CD4-positive, alpha-beta T cell treated with Interferon alpha-2 for 1 hour (primary cell): Measurements from ENCODE around the gene PLIN3.
"Not testable (repeated sequence)": the region's sequence is repeated elsewhere in the genome, so short reads cannot be mapped to it uniquely, and the experiment has no call there.

Experiments used
- DNase-seq, 2 donors: peaks; one replicate each; pipeline ENCODE4 v3.0.0-alpha.2; 2020 to 2022

The PLIN3 gene

GRCh38 chr19:4845975-4846374 lies 21.5 kb downstream of the PLIN3 start:
- DNase-seq = not testable (repeated sequence)

- DNase-seq = no peak
Observed at GRCh38 chr19:4844348-4845179, 22.9 kb downstream of the PLIN3 start.

DNA sequence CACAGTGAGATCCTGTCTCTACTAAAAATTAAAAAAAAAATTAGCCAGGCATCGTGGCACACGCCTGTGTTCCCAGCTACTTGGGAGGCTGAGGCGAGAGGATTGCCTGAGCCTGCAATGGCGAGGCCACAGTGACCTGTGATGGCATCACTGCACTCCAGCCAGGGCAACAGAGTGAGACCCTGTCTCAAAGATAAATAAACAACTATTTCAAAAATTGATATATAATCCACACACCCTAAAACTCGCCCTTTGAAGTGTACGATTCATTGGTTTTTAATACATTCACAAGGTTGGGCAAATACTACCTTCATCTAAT lies 23.9 kb downstream of the PLIN3 start:
- DNase-seq = no peak

DNA sequence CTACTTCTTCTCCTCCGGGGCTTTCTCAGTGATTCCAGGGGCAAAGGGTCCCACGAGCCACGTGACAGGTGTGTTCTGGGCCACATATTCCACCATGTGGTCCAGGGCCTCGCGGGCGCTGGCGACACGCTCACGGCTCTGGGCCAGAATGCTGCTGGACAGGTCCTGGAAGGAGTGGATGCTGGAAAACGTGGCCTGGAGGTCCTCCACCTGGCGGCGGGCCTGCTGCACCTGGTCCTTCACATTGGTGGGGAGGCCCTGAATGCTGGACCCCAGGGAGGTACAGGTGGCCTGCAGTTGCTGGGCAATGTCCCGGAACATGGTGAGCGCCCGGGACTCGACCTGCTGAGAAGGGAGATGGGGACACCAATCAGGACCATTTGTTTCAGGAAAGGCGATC lies 28.3 kb downstream of the PLIN3 start:
- no peak for DNase-seq

DNA sequence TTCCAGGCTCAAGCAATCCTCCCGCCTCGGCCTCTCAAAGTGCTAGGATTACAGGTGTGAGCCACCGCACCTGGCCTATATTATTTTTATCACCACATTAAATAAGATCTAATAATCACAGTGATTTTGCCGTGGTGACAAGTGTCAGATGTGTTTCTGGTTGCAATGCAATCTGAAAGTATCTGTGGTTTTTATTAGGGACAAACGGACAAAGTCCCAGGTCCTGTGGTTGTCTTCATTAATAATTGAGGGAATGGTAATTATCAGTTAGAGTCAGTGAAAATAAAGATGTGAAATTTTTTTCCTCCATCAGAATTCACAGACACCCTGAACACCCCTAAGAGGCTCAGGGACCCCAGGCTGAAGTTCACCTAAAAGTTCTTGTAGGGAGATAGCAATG lies 34.7 kb downstream of the PLIN3 start:
- no peak for DNase-seq

DNA sequence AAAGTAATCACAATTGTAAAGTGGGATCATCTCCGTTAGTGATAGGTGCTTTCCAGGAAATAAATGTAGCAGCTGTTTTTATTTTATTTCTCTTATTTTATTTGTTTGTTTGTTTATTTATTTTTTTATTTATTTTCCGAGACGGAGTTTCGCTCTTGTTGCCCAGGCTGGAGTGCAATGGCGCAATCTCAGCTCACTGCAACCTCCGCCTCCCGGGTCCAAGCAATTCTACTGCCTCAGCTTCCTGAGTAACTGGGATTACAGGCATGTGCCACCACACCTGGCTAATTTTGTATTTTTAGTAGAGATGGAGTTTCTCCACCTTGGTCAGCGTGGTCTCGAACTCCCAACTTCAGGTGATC lies 35.5 kb downstream of the PLIN3 start:
- not testable (repeated sequence) for DNase-seq

DNA sequence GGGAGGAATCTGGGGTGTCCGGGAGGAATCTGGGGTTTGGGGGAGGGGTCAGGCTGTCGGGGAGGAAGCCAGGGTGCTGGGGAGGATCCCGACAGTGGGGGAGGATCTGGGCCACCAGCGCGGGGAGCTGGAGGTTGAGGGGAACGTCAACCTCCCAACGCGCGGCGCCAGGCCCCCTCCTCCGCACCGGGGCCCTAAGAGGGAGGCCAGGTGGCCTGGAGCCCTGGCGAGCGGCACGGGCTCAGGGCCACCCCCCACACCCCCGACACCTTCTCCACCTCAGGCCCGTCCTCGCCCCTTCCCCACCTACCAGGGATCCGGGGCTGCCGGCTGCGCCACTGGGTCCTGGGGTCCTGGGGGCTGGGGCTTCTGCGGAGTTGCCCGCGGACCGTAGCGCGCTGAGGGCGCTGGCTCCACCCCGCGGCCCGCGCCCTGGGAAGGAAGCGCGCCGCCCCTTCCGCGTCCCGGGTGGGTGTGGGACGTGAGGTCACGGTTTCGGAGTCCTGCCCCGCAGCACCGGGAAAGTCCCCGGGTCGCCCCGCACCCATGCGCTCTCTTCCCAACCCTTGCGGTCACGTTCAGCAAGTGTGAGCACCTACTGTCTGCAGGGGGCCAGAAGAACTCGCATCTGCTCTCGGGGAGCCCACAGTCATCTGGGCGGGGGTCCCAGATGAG lies 36.0 kb downstream of the PLIN3 start, which contains the start of gene TICAM1:
Gene TICAM1 (minus strand): TSS at position 409 of the 675 bp plus-strand sequence. CDS start 13,335 bp downstream, outside the sequence.
- peak; percentile 91 for DNase-seq

DNA sequence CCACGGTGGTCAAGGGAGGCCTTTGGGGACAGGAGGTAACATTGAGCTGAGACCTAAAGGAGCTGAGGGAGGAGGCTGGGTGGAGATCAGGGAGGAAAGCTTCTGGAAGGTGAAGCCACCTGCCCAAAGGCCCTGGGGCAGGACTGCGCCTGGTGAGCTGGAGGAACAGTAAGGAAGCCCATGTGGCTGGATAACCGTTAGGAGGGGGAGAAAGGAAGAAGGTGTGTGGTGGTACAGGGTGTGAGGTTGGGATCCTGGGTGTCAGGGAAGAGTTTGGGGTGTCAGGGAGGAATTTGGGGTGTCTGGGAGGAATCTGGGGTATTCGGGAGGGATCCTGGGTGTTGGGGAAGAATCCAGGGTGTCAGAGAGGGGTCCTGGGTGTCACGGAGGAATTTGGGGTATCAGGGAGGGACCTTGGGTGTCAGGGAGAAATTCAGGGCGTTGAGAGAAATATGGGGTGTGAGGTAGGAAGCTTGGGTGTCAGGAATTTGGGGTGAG lies 36.6 kb downstream of the PLIN3 start:
- no peak for DNase-seq

DNA sequence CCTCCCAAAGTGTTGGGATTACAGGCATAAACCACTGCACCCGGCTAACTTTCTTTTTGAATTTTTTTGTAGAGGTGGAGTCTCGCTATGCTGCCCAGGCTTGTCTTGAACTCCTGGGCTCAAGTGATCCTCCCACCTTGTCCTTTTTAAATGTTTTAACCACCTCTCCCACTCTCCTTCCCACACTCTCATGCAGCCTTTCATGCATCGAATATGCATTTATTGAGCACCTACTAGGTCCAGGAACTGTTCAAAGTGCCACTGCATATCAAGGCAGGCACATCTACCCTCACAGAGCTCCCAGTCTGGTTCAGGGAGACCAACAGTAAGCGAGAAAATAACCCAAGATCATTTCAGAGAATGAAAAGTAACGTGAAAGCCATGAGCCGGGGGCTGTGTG lies 37.1 kb downstream of the PLIN3 start:
- DNase-seq = no peak

- DNase-seq = peak; percentile 35 to 37
Observed at GRCh38 chr19:4829001-4829712, 38.3 kb downstream of the PLIN3 start.

DNA sequence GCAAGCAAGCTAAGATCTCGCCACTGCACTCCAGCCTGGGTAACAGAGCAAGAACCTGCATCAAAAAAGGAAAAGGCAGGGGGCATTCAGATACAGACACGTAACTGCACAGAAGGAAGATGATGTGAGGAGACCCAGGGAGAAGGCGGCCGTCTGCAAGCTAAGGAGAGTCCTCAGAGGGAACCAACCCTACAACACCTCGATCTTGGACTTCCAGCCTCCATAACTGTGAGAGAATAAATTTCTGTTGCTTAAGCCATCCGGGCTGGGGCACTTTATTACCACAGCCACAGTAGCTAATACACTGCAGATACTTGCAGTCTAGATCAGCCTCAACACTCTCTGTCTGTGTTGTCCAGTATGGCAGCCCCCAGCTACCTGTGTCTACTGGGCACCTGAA lies 43.9 kb downstream of the PLIN3 start:
- DNase-seq = no peak

GRCh38 chr19:4822354-4822753 lies 45.1 kb downstream of the PLIN3 start:
- DNase-seq = not testable (repeated sequence)

DNA sequence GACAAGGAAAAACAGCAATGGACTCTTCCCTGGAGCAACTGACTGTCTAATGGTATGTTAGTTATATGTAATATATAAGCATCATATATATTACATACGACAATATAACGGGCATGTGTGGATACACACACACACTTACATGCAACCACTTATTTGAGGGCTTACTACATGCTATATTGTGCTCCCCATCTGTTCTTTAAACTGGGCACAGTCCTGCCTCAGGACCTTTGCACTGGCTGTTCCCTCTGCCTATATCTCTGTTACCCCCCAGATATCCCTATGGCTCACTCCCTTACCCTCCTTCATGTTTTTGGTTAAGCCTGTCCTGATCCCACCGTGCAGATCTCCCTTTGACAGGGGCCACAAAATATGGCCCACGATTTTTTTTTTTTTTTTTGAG lies 46.2 kb downstream of the PLIN3 start:
- no peak for DNase-seq

- DNase-seq = no peak
Observed at GRCh38 chr19:4817467-4818277, 49.8 kb downstream of the PLIN3 start.

- DNase-seq = no peak
Observed at GRCh38 chr19:4816950-4817278, 50.6 kb downstream of the PLIN3 start.

DNA sequence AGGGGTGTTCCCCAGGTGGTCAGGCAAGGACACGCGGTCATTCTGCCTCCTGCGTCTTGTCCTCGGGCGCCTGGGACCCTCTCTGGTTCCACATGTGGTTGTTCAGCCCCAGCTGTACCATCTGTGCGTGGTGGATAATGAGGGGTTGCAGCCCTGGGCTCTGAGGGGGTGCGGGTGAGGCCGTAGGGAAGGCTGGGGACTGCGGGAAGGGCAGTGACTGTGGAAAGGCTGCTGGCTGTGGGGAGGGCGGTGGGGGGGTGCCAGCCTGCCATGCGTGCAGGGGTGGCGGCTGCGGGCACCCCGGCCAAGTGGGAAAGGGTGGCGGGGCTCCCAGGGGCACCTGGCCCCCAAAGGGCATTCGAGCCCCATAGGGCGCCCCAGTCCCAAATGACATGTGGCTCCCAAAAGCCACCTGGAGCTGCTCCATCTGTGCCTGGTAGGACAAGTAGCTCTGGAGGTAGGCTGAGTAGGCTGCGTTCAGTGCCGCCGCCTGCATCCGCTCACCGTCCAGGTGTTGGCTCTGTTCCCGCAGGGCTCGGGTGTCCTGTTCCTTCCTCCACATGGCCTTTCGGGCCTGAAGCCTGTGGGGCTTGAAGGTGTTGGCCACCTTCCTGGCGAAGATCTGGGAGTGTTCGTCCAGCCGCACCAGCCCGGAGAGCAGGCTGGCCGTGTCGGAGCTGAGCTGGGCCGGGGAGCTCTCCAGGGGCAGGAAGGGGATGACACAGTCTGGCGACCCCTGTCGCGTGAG lies 51.1 kb downstream of the PLIN3 start:
- no peak for DNase-seq

DNA sequence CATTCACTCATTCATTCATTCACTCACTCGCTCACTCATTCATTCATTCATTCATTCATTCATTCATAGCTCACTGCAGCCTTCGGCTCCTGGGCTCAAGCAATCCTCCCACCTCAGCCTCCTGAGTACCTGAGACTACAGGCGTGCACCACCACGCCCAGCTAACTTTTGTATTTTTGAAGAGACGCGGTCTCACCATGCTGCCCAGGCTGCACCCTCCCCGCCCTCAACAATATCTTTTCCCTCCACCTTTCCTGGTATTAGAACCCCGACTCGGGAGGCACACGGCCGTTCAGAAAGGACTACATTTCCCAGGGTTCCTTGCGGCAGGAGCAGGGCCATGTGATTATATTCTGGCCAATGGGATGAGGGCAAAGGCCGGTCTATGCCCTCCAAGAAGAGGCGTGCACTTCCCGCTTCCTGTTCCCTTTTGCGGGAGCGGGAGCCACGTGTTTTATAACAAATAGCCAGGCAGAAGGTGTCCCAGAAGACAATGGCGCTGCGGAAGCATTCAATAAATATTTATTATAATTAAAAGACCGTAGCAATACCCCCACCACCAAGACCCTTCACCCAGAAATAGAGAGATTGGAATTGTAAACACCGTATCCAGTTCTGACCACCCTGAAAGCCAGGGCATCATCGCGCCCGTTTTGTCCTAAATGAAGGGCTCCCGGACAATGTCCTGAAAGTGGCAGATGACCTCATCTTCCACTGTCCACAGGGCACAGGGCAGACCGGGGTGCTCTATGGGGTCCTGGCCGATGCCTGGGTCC lies 51.9 kb downstream of the PLIN3 start:
- peak; percentile 87 for DNase-seq

DNA sequence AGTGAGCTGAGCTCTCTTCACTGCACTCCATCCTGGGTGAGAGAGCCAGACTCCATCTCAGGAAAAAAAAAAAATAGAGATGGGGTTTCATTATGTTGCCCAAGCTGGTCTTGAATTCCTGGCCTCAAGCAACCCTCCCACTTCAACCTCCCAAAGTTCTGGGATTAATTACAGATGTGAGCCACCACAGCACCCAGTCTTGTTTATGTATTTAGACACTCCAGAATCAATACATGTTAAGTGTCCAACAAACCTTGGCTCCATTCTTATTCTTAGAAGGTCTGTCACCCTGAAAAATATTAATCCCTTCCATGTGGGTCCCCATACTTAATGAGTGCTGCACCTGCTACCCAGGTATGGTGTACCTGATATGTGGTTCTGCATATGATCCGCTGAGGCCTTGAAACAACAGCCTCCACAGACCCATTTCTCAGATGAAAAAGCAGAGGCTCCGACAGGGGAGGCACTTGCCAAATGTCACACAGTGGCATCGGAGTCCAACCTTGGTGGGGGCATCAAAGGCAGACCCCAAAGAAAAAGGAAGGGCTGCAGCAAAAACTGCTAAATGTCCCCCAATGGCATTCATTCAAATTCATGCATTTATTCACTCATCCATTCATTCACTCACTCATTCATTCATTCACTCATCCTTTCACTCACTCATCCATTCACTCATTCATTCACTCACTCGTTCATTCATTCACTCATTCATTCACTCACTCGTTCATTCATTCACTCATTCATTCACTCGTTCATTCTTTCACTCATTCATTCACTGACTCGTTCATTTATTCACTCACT lies 52.6 kb downstream of the PLIN3 start:
- DNase-seq = no peak

DNA sequence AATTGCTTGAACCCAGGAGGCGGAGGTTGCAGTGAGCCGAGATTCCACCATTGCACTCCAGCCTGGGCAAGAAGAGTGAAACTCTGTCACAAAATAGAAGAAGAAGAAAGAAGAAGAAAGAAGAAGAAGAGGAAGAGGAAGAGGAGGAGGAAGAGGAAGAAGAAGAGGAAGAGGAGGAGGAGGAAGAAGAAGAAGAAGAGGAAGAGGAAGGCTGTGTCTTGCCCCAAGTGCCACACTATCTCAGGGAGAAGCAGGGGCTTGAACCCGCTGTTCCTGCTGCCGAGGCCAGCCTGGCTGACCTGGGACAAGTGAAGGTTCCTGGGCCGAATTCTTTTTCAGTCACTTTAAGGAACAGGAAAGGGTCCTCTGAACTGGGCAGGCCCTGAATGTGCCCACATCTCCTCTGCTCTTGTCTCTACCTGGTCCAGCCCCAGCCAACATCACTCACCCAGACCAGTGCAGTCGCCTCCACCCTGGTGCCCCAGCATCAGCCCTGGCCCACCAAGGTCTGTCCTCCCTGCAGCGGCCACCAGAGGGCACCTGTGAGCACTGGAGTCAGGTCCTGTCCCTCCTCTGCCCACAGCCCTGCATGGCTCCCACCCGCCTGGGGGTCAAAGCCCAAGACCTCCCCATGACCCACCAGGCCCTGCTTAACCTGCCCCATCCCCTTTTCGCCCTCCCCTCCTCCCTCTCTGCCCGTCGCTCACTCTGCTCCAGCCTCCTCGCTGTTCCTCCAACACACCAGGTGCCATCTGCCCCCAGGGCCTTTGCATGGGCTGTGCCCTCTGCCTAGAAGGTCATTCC lies 55.9 kb downstream of the PLIN3 start:
- peak; percentile 82 to 87 for DNase-seq

DNA sequence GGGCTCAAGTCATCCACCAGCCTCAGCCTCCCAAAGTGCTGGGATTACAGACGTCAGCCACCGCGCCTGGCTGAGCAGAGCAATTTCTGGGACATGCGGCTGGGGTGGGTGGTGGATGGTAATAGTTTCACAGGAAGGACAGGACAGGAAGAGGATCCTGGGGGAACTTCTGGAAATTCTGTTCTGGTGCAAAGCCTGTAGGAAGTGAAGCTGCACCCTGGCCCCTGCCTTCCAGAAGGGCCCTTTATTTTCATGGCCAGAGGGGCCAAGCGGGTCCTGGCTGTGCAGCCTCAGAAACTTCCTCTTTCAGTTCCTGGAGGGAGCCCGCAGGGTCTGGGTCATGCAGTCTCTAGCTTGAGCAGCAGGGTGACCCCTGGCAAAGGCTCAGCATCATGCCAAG lies 60.3 kb downstream of the PLIN3 start:
- DNase-seq = peak in 1 of 2 donors; percentile 24
